ENCODE measurements around the gene PAK1. TPM values are rescaled to one million over a fixed set of nuclear protein-coding genes. Genes with fewer than 3 reads are reported as not detected.

PAK1 gene
- total and polyA plus RNA-seq, 9 of the 15 experiments (the other 6 are each of a cell fraction or from before 2014, with no cell fraction given): 0.52 to 11.7 (median 1.9) TPM

DNA sequence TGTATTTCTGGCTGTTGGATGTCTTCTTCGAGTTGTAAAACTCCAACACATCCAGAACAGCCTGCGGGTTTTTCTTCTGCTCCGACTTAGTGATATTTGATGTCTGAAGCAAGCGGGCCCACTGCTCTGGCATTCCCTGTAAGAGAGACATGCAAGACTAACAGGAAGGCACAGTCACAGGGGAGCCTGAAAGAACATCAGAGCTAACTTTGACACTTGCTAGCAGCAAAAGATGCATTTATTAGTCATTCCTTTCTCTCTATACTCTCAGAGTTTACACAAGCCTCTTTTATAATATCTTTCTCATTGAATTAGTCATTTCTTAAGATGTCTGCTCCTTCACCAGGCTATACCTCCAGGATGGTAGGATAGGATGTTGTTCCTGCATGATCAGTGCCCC lies 94.6 kb downstream of the PAK1 start:
- in situ Hi-C loops (cut with MboI) (no loop called here), intact Hi-C loops (cut with micrococcal nuclease) (loop anchor here (10.0 kb wide), 1 partner anchor 184 kb away; no protein-coding TSS in a partner anchor)
- Histone ChIP-seq H4K20me1 (replicated peaks; ENCODE audit: control insufficient read depth, insufficient read depth, low read length) (no peaks in the 10 kb centered on the region), H3K9me1 (ENCODE audit: control insufficient read depth, insufficient read depth, low read length) (no peaks in the 10 kb centered on the region), H3K9ac (ENCODE audit: insufficient read depth in 1 of 2, low read depth in 2 of 2, low read length in 2 of 2) (no peak overlapping the region), H3K27ac (ENCODE audit: extremely low read depth, low read depth, low read length) (no peak overlapping the region), H3K4me3 (no peak overlapping the region), H3K4me1 (replicated peaks in 1 of 2; ENCODE audit: control insufficient read depth in 2 of 2, insufficient read depth in 2 of 2, low read length in 2 of 2) (no peaks in the 10 kb centered on the region), H3K36me3 (ENCODE audit: control insufficient read depth, insufficient read depth, low read length) (no peaks in the 10 kb centered on the region), H3K4me2 (ENCODE audit: insufficient read depth, low read length) (no peak overlapping the region), H3K27me3 (ENCODE audit: control insufficient read depth in 2 of 2, insufficient read depth in 2 of 2, low read length in 2 of 2) (no peaks in the 10 kb centered on the region; a peak in 1 of 5 replicates), H2AFZ (ENCODE audit: low read depth, low read length) (no peak overlapping the region), H3K79me2 (ENCODE audit: control insufficient read depth, insufficient read depth, low read length) (no peaks in the 10 kb centered on the region), H3K9me3 (replicated peaks; ENCODE audit: control insufficient read depth, insufficient read depth, low read depth, low read length) (no peaks in the 10 kb centered on the region)
- ATAC-seq: no peak
- no peak for FAIRE-seq
- ChIA-PET POLR2A (interaction anchor here (0.8 kb wide), 1 partner anchor 11 kb away, joined by 3 read pairs; no protein-coding TSS in a partner anchor), CTCF (ENCODE audit: low intra/inter-chr PET ratio) (no interaction called here)
- BruUV-seq (replicated peaks): no TSS peak
- no peak for TF ChIP-seq CREBBP (IDR thresholded peaks at IDR 0.05; ENCODE audit: low read depth, low read length)
- TF ChIP-seq ZNF79 (CRISPR knock-in tag; IDR thresholded peaks at IDR 0.05; ENCODE audit: low read depth): no peak
- TF ChIP-seq XRCC3 (IDR thresholded peaks at IDR 0.05): no peak
- no peak for TF ChIP-seq FOXJ2 (tag; IDR thresholded peaks at IDR 0.05)
- TF ChIP-seq NFIX (CRISPR knock-in tag; IDR thresholded peaks at IDR 0.05; ENCODE audit: low read depth): no peak
- TF ChIP-seq, protein P1, sequence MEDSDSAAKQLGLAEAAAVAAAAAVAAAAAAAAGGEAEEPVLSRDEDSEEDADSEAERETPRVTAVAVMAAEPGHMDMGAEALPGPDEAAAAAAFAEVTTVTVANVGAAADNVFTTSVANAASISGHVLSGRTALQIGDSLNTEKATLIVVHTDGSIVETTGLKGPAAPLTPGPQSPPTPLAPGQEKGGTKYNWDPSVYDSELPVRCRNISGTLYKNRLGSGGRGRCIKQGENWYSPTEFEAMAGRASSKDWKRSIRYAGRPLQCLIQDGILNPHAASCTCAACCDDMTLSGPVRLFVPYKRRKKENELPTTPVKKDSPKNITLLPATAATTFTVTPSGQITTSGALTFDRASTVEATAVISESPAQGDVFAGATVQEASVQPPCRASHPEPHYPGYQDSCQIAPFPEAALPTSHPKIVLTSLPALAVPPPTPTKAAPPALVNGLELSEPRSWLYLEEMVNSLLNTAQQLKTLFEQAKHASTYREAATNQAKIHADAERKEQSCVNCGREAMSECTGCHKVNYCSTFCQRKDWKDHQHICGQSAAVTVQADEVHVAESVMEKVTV (CRISPR knock-in tag; IDR thresholded peaks at IDR 0.05): no peak
- no peak for TF ChIP-seq BCOR (IDR thresholded peaks at IDR 0.05)
- no peak for TF ChIP-seq TAF7 (tag; IDR thresholded peaks at IDR 0.05)
- TF ChIP-seq SOX6 (IDR thresholded peaks at IDR 0.05): no peak
- TF ChIP-seq CXXC5 (CRISPR knock-in tag; IDR thresholded peaks at IDR 0.05): no peak
- no peak for TF ChIP-seq L3MBTL2 (IDR thresholded peaks at IDR 0.05)
- no peak for TF ChIP-seq ZNF224 (CRISPR knock-in tag; IDR thresholded peaks at IDR 0.05)
- TF ChIP-seq TFAM (CRISPR knock-in tag; conservative IDR thresholded peaks at IDR 0.05): no peak
- TF ChIP-seq MEIS2 (IDR thresholded peaks at IDR 0.05; ENCODE audit: partially characterized antibody): no peak
- TF ChIP-seq FUS (optimal IDR thresholded peaks at IDR 0.05; ENCODE audit: low read depth, low read length): no peak
- DNase-seq (ENCODE audit: extremely low read depth in 1 of 4, low spot score in 3 of 4): no peak
- WGBS (ENCODE audit: insufficient coverage, low coverage, missing lambda C conversion rate): 1% methylated on average over 4 of the region's 4 CpGs
